IMR-90 (cell line): ENCODE data around the gene CACNA2D4.

ENCODE experiments used
- BHLHE40 ChIP-seq: fragments of 150-350 bp; IDR thresholded peaks from 2 replicates; pipeline ENCODE4 v1.6.1; 2016; ENCODE audit warnings: mild to moderate bottlenecking, low read depth, low read length
- CEBPB ChIP-seq: IDR thresholded peaks from 2 replicates; pipeline ENCODE4 v1.6.1; 2012; ENCODE audit warnings: low read depth, low read length, improper control_type of control experiment
- FOS ChIP-seq: fragments of 150-350 bp; IDR thresholded peaks from 2 replicates; pipeline ENCODE4 v1.6.1; 2016; ENCODE audit warnings: low read depth, low read length
- MAFK ChIP-seq: IDR thresholded peaks from 2 replicates; pipeline ENCODE4 v1.6.1; 2012; ENCODE audit warnings: low read depth, low read length, improper control_type of control experiment
- MXI1 ChIP-seq: IDR thresholded peaks from 2 replicates; pipeline ENCODE4 v1.6.1; 2012; ENCODE audit warnings: low read depth, mild to moderate bottlenecking, low read length, moderate library complexity, borderline replicate concordance
- NFE2L2 ChIP-seq: fragments of 150-350 bp; IDR thresholded peaks from 2 replicates; pipeline ENCODE4 v1.6.1; 2016; ENCODE audit warnings: low read depth, mild to moderate bottlenecking, low read length
- POLR2A ChIP-seq: IDR thresholded peaks from 2 replicates; pipeline ENCODE4 v1.6.1; 2012; ENCODE audit warnings: mild to moderate bottlenecking, low read depth, low read length
- RCOR1 ChIP-seq: IDR thresholded peaks from 2 replicates; pipeline ENCODE4 v1.6.1; 2012; ENCODE audit warnings: mild to moderate bottlenecking, low read length, improper control_type of control experiment; ENCODE audit not compliant: insufficient replicate concordance
- RFX5 ChIP-seq: IDR thresholded peaks from 2 replicates; pipeline ENCODE4 v1.8.0; 2012; ENCODE audit warnings: low read depth, mild to moderate bottlenecking, low read length, moderate library complexity
- SMC3 ChIP-seq: fragments of 150-350 bp; IDR thresholded peaks from 2 replicates; pipeline ENCODE4 v1.6.1; 2016; ENCODE audit warnings: low read depth, mild to moderate bottlenecking, antibody characterized with exemption, low read length, moderate library complexity
- USF2 ChIP-seq: fragments of 150-350 bp; IDR thresholded peaks from 2 replicates; pipeline ENCODE4 v1.6.1; 2017; ENCODE audit warnings: mild to moderate bottlenecking, antibody characterized with exemption, low read length, low read depth
- TF ChIP-seq, protein P1 (sequence below): conservative IDR thresholded peaks from 2 replicates; pipeline ENCODE4 v1.5.1; 2012; ENCODE audit warnings: mild to moderate bottlenecking, low read depth, low read length, improper control_type of control experiment

DNA sequence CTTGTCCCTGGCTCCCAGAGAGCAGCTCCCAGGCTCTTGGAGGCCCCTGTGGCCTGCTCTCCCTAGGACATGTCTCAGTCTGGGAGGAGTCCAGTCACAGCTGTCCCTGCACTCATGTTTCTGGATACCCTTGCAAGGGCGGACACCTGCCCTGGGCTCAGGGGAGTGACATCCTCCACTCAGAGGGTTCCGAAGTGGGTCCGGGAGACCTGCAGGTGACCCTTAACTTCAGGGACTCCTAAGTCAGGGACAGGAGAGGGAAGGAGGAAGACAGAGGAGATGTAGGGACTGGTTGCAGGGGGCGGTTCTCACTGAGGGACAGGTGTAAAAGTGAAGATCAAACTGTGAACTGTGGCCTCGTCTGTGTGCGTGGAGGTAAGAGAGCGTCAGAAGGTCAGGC is 37.6 kb downstream of the CACNA2D4 start:
- TF ChIP-seq MXI1, result no peak
- TF ChIP-seq CEBPB, result no peak
- no peak for TF ChIP-seq MAFK
- TF ChIP-seq, protein P1, sequence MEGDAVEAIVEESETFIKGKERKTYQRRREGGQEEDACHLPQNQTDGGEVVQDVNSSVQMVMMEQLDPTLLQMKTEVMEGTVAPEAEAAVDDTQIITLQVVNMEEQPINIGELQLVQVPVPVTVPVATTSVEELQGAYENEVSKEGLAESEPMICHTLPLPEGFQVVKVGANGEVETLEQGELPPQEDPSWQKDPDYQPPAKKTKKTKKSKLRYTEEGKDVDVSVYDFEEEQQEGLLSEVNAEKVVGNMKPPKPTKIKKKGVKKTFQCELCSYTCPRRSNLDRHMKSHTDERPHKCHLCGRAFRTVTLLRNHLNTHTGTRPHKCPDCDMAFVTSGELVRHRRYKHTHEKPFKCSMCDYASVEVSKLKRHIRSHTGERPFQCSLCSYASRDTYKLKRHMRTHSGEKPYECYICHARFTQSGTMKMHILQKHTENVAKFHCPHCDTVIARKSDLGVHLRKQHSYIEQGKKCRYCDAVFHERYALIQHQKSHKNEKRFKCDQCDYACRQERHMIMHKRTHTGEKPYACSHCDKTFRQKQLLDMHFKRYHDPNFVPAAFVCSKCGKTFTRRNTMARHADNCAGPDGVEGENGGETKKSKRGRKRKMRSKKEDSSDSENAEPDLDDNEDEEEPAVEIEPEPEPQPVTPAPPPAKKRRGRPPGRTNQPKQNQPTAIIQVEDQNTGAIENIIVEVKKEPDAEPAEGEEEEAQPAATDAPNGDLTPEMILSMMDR, result no peak
- TF ChIP-seq POLR2A, result no peak
- no peak for TF ChIP-seq NFE2L2
- TF ChIP-seq RCOR1, result no peak
- no peak for TF ChIP-seq BHLHE40
- TF ChIP-seq USF2, result no peak
- no peak for TF ChIP-seq FOS
- no peak for TF ChIP-seq RFX5
- TF ChIP-seq SMC3, result no peak
